Breast epithelium (tissue), 3 donors: ENCODE results near the gene ANKIB1.
"Not testable (repeated sequence)": the region's sequence is repeated elsewhere in the genome, so short reads cannot be mapped to it uniquely, and the experiment has no call there.

Source experiments
- POLR2A ChIP-seq: fragments of 450-650 bp; IDR thresholded peaks from one replicate; pipeline ENCODE4 v1.6.1; 2016; ENCODE audit warnings: antibody characterized with exemption, mild to moderate bottlenecking, moderate library complexity
- POLR2AphosphoS5 ChIP-seq, 3 donors: sonication (generic); formaldehyde crosslinking; IDR thresholded peaks; one replicate each; pipeline ENCODE4 v1.6.1; 2017; ENCODE audit warnings: antibody characterized with exemption in 3 of 3
- TF ChIP-seq, protein P1 (sequence below), 3 donors: fragments of 450-650 bp; IDR thresholded peaks; one replicate each; pipeline ENCODE4 v1.5.1; 2016 to 2017; ENCODE audit warnings: antibody characterized with exemption in 3 of 3, mild to moderate bottlenecking in 3 of 3, moderate library complexity in 3 of 3

DNA sequence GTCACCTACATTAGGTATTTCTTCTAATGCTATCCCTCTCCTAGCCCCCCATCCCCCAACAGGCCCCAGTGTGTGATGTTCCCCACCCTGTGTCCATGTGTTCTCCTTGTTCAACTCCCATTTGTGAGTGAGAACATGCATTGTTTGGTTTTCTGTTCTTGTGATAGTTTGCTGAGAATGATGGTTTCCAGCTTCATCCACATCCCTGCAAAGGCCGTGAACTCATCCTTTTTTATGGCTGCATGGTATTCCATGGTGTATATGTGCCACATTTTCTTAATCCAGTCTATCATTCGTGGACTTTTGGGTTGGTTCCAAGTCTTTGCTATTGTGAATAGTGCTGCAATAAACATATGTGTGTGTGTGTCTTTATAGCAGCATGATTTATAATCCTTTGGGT is 113.4 kb downstream of the ANKIB1 start:
- TF ChIP-seq, protein P1, sequence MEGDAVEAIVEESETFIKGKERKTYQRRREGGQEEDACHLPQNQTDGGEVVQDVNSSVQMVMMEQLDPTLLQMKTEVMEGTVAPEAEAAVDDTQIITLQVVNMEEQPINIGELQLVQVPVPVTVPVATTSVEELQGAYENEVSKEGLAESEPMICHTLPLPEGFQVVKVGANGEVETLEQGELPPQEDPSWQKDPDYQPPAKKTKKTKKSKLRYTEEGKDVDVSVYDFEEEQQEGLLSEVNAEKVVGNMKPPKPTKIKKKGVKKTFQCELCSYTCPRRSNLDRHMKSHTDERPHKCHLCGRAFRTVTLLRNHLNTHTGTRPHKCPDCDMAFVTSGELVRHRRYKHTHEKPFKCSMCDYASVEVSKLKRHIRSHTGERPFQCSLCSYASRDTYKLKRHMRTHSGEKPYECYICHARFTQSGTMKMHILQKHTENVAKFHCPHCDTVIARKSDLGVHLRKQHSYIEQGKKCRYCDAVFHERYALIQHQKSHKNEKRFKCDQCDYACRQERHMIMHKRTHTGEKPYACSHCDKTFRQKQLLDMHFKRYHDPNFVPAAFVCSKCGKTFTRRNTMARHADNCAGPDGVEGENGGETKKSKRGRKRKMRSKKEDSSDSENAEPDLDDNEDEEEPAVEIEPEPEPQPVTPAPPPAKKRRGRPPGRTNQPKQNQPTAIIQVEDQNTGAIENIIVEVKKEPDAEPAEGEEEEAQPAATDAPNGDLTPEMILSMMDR (IDR thresholded peaks at IDR 0.05), result not testable (repeated sequence)
- TF ChIP-seq POLR2AphosphoS5 (IDR thresholded peaks at IDR 0.05); POLR2A: not testable (repeated sequence)
